Caco-2 (cell line): Measurements from ENCODE around the gene ZBTB44. TPM values are rescaled to one million over a fixed set of nuclear protein-coding genes. Genes with fewer than 3 reads are reported as not detected.
A peak's percentile ranks its signal among the peaks of the same experiment; 100 is the strongest.

Source experiments
- BruUV-seq: library from RNA; stranded (reverse); fragments of 400-500 nt; replicated peaks from 2 replicates; lab custom pipeline; 2021; lab: Mats Ljungman, UMichigan
- CTCF ChIA-PET: fragments of 300-600 bp; sonication (Branson Sonifier 250); formaldehyde crosslinking; loops from one replicate; lab custom pipeline; 2022; ENCODE audit warnings: antibody characterized with exemption; lab: Charles Lee
- POLR2A ChIA-PET: fragments of 300-600 bp; sonication (Branson Sonifier 250); formaldehyde crosslinking; loops from one replicate; lab custom pipeline; 2022; ENCODE audit warnings: antibody characterized with exemption; lab: Charles Lee
- DNase-seq, 2 experiments: peaks; one replicate each; pipeline versions ENCODE4 v3.0.0 to v3.0.0-alpha.2; 2020 to 2022
- H3K27me3 ChIP-seq: replicated peaks from 2 replicates; pipeline ENCODE4 v1.6.0; 2011; ENCODE audit warnings: low read length; ENCODE audit not compliant: control insufficient read depth, insufficient read depth
- H3K36me3 ChIP-seq: 2 replicates; pipeline ENCODE4 v1.5.1; 2011; ENCODE audit warnings: low read length; ENCODE audit not compliant: control insufficient read depth, insufficient read depth
- H3K4me1 ChIP-seq: fragments of 250-450 bp; sonication (Bioruptor Pico); 2 replicates; pipeline ENCODE4 v1.5.1; 2020; ENCODE audit warnings: mild to moderate bottlenecking
- H3K4me3 ChIP-seq: 2 replicates; pipeline ENCODE4 v1.5.1; 2011; ENCODE audit warnings: low read depth, mild to moderate bottlenecking, control low read depth, low read length
- H3K9me3 ChIP-seq: fragments of 250-450 bp; sonication (Bioruptor Pico); 2 replicates; pipeline ENCODE4 v1.5.1; 2020; ENCODE audit warnings: mild to moderate bottlenecking, moderate library complexity
- H3K27ac Mint-ChIP-seq: one replicate; pipeline ENCODE4 v1.8.0; 2022; ENCODE audit warnings: mixed read lengths; ENCODE audit not compliant: unreplicated experiment
- H3K27me3 Mint-ChIP-seq: one replicate; pipeline ENCODE4 v1.8.0; 2022; ENCODE audit warnings: mixed read lengths; ENCODE audit not compliant: insufficient read depth, unreplicated experiment
- H3K36me3 Mint-ChIP-seq: one replicate; pipeline ENCODE4 v1.8.0; 2022; ENCODE audit warnings: mild to moderate bottlenecking, mixed read lengths; ENCODE audit not compliant: insufficient read depth, unreplicated experiment
- H3K4me1 Mint-ChIP-seq: one replicate; pipeline ENCODE4 v1.8.0; 2022; ENCODE audit warnings: low read depth, mixed read lengths; ENCODE audit not compliant: unreplicated experiment
- H3K4me3 Mint-ChIP-seq: one replicate; pipeline ENCODE4 v1.8.0; 2022; ENCODE audit warnings: mild to moderate bottlenecking, moderate library complexity, mixed read lengths; ENCODE audit not compliant: unreplicated experiment
- H3K9me3 Mint-ChIP-seq: one replicate; pipeline ENCODE4 v1.8.0; 2022; ENCODE audit warnings: mixed read lengths; ENCODE audit not compliant: unreplicated experiment
- intact Hi-C: fragments of 100-400 bp; cut with micrococcal nuclease; formaldehyde crosslinking; loops from one replicate; pipeline ENCODE4 v1.10.0; 2022; ENCODE audit not compliant: unreplicated experiment
- total RNA-seq: library from RNA; stranded (reverse); gene quantifications from 2 replicates; pipeline ENCODE4 v1.2.3, GENCODE V29; 2022
- TF ChIP-seq, protein P1 (sequence below), 2 experiments: fragments of 200-600 bp in 1 of 2; IDR thresholded peaks; 1 replicate in 1 of 2; 2 replicates in 1 of 2; pipeline versions ENCODE4 v1.5.1 to v1.8.0; 2011 to 2022; ENCODE audit warnings: antibody characterized with exemption in 1 of 2, control low read depth in 1 of 2, inconsistent platforms in 1 of 2, low read depth in 1 of 2, low read length in 1 of 2, mild to moderate bottlenecking in 1 of 2, moderate library complexity in 1 of 2; ENCODE audit not compliant: insufficient read depth in 1 of 2, severe bottlenecking in 1 of 2, unreplicated experiment in 1 of 2

The ZBTB44 gene
- total RNA-seq, 1 experiment from 2014 or later, result 53.6 TPM

- intact Hi-C loops, result no loop called here
- peaks cover 9% of the 10 kb centered on the region for H3K36me3 ChIP-seq
- peak overlapping the region; percentile 81 for H3K27ac Mint-ChIP-seq
- TF ChIP-seq, protein P1, sequence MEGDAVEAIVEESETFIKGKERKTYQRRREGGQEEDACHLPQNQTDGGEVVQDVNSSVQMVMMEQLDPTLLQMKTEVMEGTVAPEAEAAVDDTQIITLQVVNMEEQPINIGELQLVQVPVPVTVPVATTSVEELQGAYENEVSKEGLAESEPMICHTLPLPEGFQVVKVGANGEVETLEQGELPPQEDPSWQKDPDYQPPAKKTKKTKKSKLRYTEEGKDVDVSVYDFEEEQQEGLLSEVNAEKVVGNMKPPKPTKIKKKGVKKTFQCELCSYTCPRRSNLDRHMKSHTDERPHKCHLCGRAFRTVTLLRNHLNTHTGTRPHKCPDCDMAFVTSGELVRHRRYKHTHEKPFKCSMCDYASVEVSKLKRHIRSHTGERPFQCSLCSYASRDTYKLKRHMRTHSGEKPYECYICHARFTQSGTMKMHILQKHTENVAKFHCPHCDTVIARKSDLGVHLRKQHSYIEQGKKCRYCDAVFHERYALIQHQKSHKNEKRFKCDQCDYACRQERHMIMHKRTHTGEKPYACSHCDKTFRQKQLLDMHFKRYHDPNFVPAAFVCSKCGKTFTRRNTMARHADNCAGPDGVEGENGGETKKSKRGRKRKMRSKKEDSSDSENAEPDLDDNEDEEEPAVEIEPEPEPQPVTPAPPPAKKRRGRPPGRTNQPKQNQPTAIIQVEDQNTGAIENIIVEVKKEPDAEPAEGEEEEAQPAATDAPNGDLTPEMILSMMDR (IDR thresholded peaks at IDR 0.05; ENCODE audit: insufficient read depth in 1 of 2, low read depth in 1 of 2, low read length in 1 of 2, severe bottlenecking in 1 of 2, unreplicated experiment in 1 of 2), result no peak
- H3K4me1 Mint-ChIP-seq, result peaks cover 7% of the 10 kb centered on the region
- peaks cover 17% of the 10 kb centered on the region for H3K4me1 ChIP-seq
- no peaks in the 10 kb centered on the region for H3K9me3 ChIP-seq
- no peak for DNase-seq
- ChIA-PET POLR2A (no interaction called here), CTCF (no interaction called here)
- no peaks in the 10 kb centered on the region for H3K27me3 Mint-ChIP-seq
- no peak overlapping the region for H3K4me3 ChIP-seq
- no peak overlapping the region for H3K4me3 Mint-ChIP-seq
- no TSS peak for BruUV-seq
- H3K36me3 Mint-ChIP-seq, result peaks cover 84% of the 10 kb centered on the region
- H3K27me3 ChIP-seq, result no peaks in the 10 kb centered on the region
- peaks cover 6% of the 10 kb centered on the region for H3K9me3 Mint-ChIP-seq
These were observed 126.0 kb downstream of the ZBTB44 start for GRCh38 chr11:130188585-130189347.

GRCh38 chr11:130188047-130188446, 126.7 kb downstream of the ZBTB44 start:
- no TSS peak for BruUV-seq
- intact Hi-C loops, result no loop called here
- Mint-ChIP-seq H3K27ac (peak overlapping the region; percentile 81), H3K27me3 (no peaks in the 10 kb centered on the region), H3K4me3 (no peak overlapping the region), H3K9me3 (peaks cover 9% of the 10 kb centered on the region), H3K36me3 (peaks cover 81% of the 10 kb centered on the region), H3K4me1 (peaks cover 11% of the 10 kb centered on the region)
- Histone ChIP-seq H3K9me3 (no peaks in the 10 kb centered on the region), H3K4me1 (peaks cover 16% of the 10 kb centered on the region), H3K27me3 (no peaks in the 10 kb centered on the region), H3K36me3 (peaks cover 9% of the 10 kb centered on the region), H3K4me3 (no peak overlapping the region)
- TF ChIP-seq, protein P1 (IDR thresholded peaks at IDR 0.05; ENCODE audit: insufficient read depth in 1 of 2, low read depth in 1 of 2, low read length in 1 of 2, severe bottlenecking in 1 of 2, unreplicated experiment in 1 of 2), result no peak
- ChIA-PET CTCF (no interaction called here), POLR2A (no interaction called here)
- DNase-seq, result no peak

- H3K36me3 ChIP-seq, result peaks cover 9% of the 10 kb centered on the region
- TF ChIP-seq, protein P1 (IDR thresholded peaks at IDR 0.05; ENCODE audit: insufficient read depth in 1 of 2, low read depth in 1 of 2, low read length in 1 of 2, severe bottlenecking in 1 of 2, unreplicated experiment in 1 of 2), result no peak
- peaks cover 9% of the 10 kb centered on the region for H3K9me3 Mint-ChIP-seq
- POLR2A ChIA-PET, result no interaction called here
- BruUV-seq, result no TSS peak
- H3K9me3 ChIP-seq, result no peaks in the 10 kb centered on the region
- CTCF ChIA-PET, result no interaction called here
- no peak overlapping the region for H3K4me3 Mint-ChIP-seq
- H3K27me3 Mint-ChIP-seq, result no peaks in the 10 kb centered on the region
- H3K4me1 Mint-ChIP-seq, result peaks cover 15% of the 10 kb centered on the region
- peaks cover 15% of the 10 kb centered on the region for H3K4me1 ChIP-seq
- intact Hi-C loops, result no loop called here
- no peak for DNase-seq
- no peak overlapping the region for H3K27ac Mint-ChIP-seq
- no peaks in the 10 kb centered on the region for H3K27me3 ChIP-seq
- no peak overlapping the region for H3K4me3 ChIP-seq
- H3K36me3 Mint-ChIP-seq, result peaks cover 75% of the 10 kb centered on the region
These were observed 127.6 kb downstream of the ZBTB44 start for GRCh38 chr11:130187096-130187495.
